Calu3 (cell line): ENCODE data around the gene PGBD1. TPM values are rescaled to one million over a fixed set of nuclear protein-coding genes. Genes with fewer than 3 reads are reported as not detected.

Experiments
- BruUV-seq: library from RNA; stranded (reverse); fragments of 400-500 nt; replicated peaks from 2 replicates; lab custom pipeline; 2021; lab: Mats Ljungman, UMichigan
- CTCF ChIA-PET: fragments of 300-600 bp; sonication (Branson Sonifier 250); formaldehyde crosslinking; loops from one replicate; lab custom pipeline; 2022; ENCODE audit warnings: antibody characterized with exemption; lab: Charles Lee
- DNase-seq: peaks from one replicate; pipeline ENCODE4 v3.0.0; 2022
- H3K27ac Mint-ChIP-seq: one replicate; pipeline ENCODE4 v1.8.0; 2022; ENCODE audit warnings: mixed read lengths; ENCODE audit not compliant: unreplicated experiment
- H3K27me3 Mint-ChIP-seq: one replicate; pipeline ENCODE4 v1.8.0; 2022; ENCODE audit warnings: mixed read lengths; ENCODE audit not compliant: unreplicated experiment
- H3K36me3 Mint-ChIP-seq: one replicate; pipeline ENCODE4 v1.8.0; 2022; ENCODE audit warnings: mild to moderate bottlenecking, moderate library complexity, mixed read lengths; ENCODE audit not compliant: insufficient read depth, unreplicated experiment
- H3K4me1 Mint-ChIP-seq: one replicate; pipeline ENCODE4 v1.8.0; 2022; ENCODE audit warnings: mild to moderate bottlenecking, low read depth, mixed read lengths; ENCODE audit not compliant: unreplicated experiment
- H3K4me3 Mint-ChIP-seq: one replicate; pipeline ENCODE4 v1.8.0; 2022; ENCODE audit warnings: mild to moderate bottlenecking, low read depth, moderate library complexity, mixed read lengths; ENCODE audit not compliant: unreplicated experiment
- H3K9me3 Mint-ChIP-seq: one replicate; pipeline ENCODE4 v1.8.0; 2022; ENCODE audit warnings: low read depth, mixed read lengths; ENCODE audit not compliant: unreplicated experiment
- CTCF ChIP-seq: fragments of 200-600 bp; IDR thresholded peaks from one replicate; pipeline ENCODE4 v1.8.0; 2022; ENCODE audit warnings: antibody characterized with exemption; ENCODE audit not compliant: unreplicated experiment
- intact Hi-C: fragments of 100-400 bp; cut with micrococcal nuclease; formaldehyde crosslinking; loops from one replicate; pipeline ENCODE4 v1.10.0; 2022; ENCODE audit not compliant: unreplicated experiment
- total RNA-seq: library from RNA; stranded (reverse); gene quantifications from 2 replicates; pipeline ENCODE4 v1.2.3, GENCODE V29; 2022

The PGBD1 gene
- total RNA-seq, 1 experiment from 2014 or later, result 4.9 TPM

- no peak for DNase-seq
- no TSS peak for BruUV-seq
- intact Hi-C loops, result no loop called here
- no peak for TF ChIP-seq CTCF
- H3K27ac Mint-ChIP-seq, result no peak overlapping the region
- no peak overlapping the region for H3K4me3 Mint-ChIP-seq
- peaks cover 9% of the 10 kb centered on the region for H3K36me3 Mint-ChIP-seq
- peaks cover 32% of the 10 kb centered on the region for H3K27me3 Mint-ChIP-seq
- H3K4me1 Mint-ChIP-seq, result no peaks in the 10 kb centered on the region
- peaks cover 3% of the 10 kb centered on the region for H3K9me3 Mint-ChIP-seq
- CTCF ChIA-PET, result interaction anchor here (0.7 to 1.0 kb wide), 3 partner anchors 11 to 204 kb away, joined by 3 read pairs; partner anchors contain the start of genes ZKSCAN8 and ZSCAN26
Measured at GRCh38 chr6:28345201-28345600, 63.8 kb downstream of the PGBD1 start.

GRCh38 chr6:28347119-28347518, 65.7 kb downstream of the PGBD1 start:
- intact Hi-C loops, result no loop called here
- no peak for DNase-seq
- H3K4me3 Mint-ChIP-seq, result no peak overlapping the region
- no peak overlapping the region for H3K27ac Mint-ChIP-seq
- peaks cover 14% of the 10 kb centered on the region for H3K36me3 Mint-ChIP-seq
- peaks cover 18% of the 10 kb centered on the region for H3K4me1 Mint-ChIP-seq
- no TSS peak for BruUV-seq
- H3K27me3 Mint-ChIP-seq, result peaks cover 32% of the 10 kb centered on the region
- TF ChIP-seq CTCF, result no peak
- CTCF ChIA-PET, result interaction anchor here (1.5 kb wide), 1 partner anchor 79 kb away, joined by 3 read pairs; no protein-coding TSS in a partner anchor
- H3K9me3 Mint-ChIP-seq, result no peaks in the 10 kb centered on the region

GRCh38 chr6:28349344-28349891, 68.0 kb downstream of the PGBD1 start:
- Mint-ChIP-seq H3K36me3 (peaks cover 14% of the 10 kb centered on the region), H3K27ac (peak overlapping the region; percentile 96), H3K4me3 (peak overlapping the region; percentile 100), H3K27me3 (peaks cover 32% of the 10 kb centered on the region), H3K4me1 (peaks cover 24% of the 10 kb centered on the region), H3K9me3 (no peaks in the 10 kb centered on the region)
- no TSS peak for BruUV-seq
- no peak for TF ChIP-seq CTCF
- intact Hi-C loops, result no loop called here
- DNase-seq, result no peak
- CTCF ChIA-PET, result interaction anchor here (0.5 to 0.6 kb wide), 2 partner anchors 393 to 1171 kb away, joined by 3 to 5 read pairs; no protein-coding TSS in a partner anchor

GRCh38 chr6:28349892-28350737, 68.7 kb downstream of the PGBD1 start, which contains the start of gene ZKSCAN3:
TSS of gene ZKSCAN3 (plus strand) at chr6:28349947. CDS start at chr6:28359587, 9,640 bp downstream.
- CTCF ChIA-PET, result interaction anchor here (0.5 to 0.7 kb wide), 3 partner anchors 218 to 1172 kb away, joined by 3 to 5 read pairs (median 3); no protein-coding TSS in a partner anchor

More at GRCh38 chr6:28349892-28350737, 68.7 kb downstream of the PGBD1 start, which contains the start of gene ZKSCAN3:
- peaks cover 14% of the 10 kb centered on the region for H3K36me3 Mint-ChIP-seq
- H3K9me3 Mint-ChIP-seq, result no peaks in the 10 kb centered on the region
- intact Hi-C loops, result loop anchor here (5.0 to 10.0 kb wide), 2 partner anchors 68 to 515 kb away; partner anchors contain the start of gene PGBD1
- peak within 1 kb of the TSS; percentile 100 for H3K4me3 Mint-ChIP-seq
- no peak for TF ChIP-seq CTCF
- TSS peak; percentile 76 for BruUV-seq
- peaks cover 25% of the 10 kb centered on the region for H3K4me1 Mint-ChIP-seq
- peak; percentile 84 for DNase-seq
- H3K27ac Mint-ChIP-seq, result peak within 1 kb of the TSS; percentile 96
- peaks cover 28% of the 10 kb centered on the region for H3K27me3 Mint-ChIP-seq
